ENCODE data around the gene EXOG.

GRCh38 chr3:38459499-38460048, 36.6 kb upstream of the EXOG start:
- no peak for TF ChIP-seq CHD2 (IDR thresholded peaks at IDR 0.05; ENCODE audit: low read depth, low read length)
- TF ChIP-seq ZNF552 (CRISPR knock-in tag; IDR thresholded peaks at IDR 0.05; ENCODE audit: borderline replicate concordance): no peak
- no peak for TF ChIP-seq ZNF280D (CRISPR knock-in tag; IDR thresholded peaks at IDR 0.05)
- TF ChIP-seq HMGXB4 (CRISPR knock-in tag; IDR thresholded peaks at IDR 0.05; ENCODE audit: borderline replicate concordance in 1 of 2, low read depth in 1 of 2): no peak
- TF ChIP-seq RAD21 (CRISPR knock-in tag; IDR thresholded peaks at IDR 0.05): no peak
- TF ChIP-seq ZNF274 (CRISPR knock-in tag; IDR thresholded peaks at IDR 0.05): no peak
- no peak for TF ChIP-seq PRDM4 (CRISPR knock-in tag; IDR thresholded peaks at IDR 0.05; ENCODE audit: borderline replicate concordance)
